A172 (cell line): ENCODE results near the gene LRMDA. TPM values are rescaled to one million over a fixed set of nuclear protein-coding genes. Genes with fewer than 3 reads are reported as not detected.
A peak's percentile ranks its signal among the peaks of the same experiment; 100 is the strongest.

Experiments used
- DNase-seq: peaks from one replicate; pipeline ENCODE4 v3.0.0-alpha.2; 2015; ENCODE audit warnings: low spot score
- total RNA-seq: library from RNA; depleted of rRNA; stranded (reverse); fragments of >200 nt; shearing (Covaris generic); gene quantifications from 2 replicates; pipeline ENCODE4 v1.2.3, GENCODE V29; 2014; rRNA removed

LRMDA gene
- total RNA-seq, result 0.07 TPM in 1 of 2 replicates, not detected in the other

DNA sequence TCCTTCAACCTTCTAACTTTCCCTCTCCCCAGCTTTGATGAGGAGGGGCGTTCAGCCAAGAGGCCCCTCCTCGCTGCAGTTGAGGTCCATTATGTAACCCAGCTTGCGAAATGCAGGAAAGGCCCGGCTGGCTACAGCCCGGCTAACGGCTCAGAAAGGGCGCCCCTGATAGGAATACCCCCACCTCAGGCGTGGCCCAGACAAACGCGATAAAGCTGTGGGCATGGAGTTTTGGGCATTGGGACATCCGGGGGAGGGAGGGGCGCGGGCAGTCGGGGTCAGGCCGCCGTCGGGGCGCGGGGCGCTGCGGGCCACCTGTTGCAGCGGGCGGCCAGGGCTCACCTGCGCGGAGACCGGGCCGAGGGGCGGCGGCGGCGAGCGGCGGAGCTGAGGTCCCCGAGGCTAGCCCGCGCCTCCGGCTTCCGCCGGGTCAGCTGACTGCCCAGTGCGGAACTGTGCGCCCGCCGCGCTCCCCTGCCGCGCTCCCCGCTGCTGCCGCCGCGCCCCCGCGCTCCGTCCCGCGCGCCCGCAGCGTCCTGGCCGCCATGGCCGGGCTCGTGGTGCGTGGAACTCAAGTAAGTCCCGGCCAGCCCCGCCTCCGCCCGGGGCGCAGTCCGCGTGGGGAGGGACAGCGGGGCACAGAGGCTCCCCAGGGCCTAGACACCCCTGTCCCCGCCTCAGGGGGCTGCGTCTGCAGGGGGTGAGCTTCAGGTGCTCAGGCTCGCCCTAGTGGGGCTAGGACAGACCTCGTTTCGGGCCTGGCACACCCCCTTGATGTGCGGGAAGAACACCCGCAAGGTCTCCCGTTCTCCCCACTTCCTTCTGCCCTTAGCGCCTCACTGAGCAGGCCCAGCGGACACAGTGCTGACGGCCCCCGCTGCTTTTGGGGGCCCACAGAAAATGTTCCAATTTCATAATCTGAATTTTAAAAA, at the start of gene LRMDA:
Gene LRMDA, plus strand, starts transcription at position 445 of the 932 bp plus-strand sequence.
- DNase-seq, result no peak

DNA sequence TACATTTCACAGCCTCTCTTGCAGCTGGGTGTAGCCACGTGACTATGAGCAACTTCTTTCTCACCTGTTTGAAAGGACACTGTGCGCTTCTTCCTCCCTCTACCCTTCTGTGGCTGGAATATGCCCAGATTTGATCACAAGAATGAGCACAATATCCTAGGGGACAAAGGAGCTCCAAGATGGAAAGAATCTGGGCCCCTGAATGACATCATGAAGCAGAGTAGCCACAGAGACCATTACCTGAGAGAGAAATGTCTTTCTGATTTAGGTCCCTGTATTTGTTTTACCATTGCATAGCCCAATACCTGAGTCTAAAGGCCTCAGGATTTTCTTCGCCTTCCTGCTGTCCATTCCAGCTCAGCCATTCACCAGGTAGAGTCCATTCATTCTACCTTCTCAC, 45.3 kb upstream of the LRMDA start:
- no peak for DNase-seq

DNA sequence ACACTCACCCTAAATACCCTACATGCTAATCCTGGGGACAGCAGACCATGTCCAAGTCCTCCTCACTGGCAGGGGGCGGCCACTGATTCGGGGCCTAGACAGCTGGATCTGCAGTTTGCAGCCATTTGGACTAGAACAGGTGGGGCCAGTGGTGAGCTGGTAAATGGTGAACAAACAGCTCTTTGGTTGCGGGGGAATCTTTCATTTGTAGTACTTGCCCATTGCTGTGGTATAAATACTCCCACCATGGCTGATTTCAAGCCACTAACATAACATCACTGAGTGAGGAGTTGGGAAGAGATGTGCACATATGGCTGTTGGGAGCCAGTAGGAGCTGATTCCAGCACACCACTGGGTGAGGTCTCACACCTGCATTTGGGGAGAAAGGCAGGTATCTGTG, 43.3 kb upstream of the LRMDA start:
- DNase-seq, result no peak

DNA sequence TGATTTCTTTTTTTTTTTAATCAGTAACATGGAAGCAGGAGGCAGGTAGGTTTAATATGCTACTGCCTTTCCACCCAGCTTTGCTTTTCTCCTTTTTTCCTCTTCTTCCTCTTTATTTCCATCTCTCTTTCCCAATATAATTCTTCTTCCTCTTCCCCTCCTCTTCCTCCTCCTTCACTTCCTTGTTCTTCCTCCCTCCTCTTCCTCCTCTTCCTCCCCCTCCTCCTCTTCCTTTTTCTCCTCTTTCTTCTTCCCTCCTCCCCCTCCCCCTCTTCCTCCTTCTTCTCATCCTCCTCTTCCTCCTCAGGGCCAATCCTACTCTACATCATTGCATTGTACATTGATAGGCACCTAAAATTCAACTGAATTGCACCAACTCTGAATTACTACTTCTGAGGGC, 41.2 kb upstream of the LRMDA start:
- no peak for DNase-seq

DNA sequence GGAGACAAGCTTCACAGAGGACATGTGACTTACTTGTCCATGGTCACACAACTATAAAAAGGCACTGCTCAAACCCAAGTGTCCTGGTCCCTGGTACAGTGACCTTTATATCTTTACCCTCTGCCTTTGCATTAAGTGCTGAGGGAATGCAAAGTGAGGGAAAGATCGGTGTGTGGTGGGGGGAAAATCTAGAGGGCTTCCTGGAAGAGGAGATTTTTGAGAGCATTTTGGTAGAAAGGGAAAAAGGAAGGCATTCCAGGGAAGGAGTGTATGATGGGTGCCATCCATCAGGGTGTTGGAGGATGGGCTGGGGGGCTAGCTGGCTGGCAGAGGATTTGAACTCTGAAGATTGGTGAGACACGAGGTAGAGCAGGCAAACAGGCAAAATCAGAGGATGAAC, 39.2 kb upstream of the LRMDA start:
- DNase-seq, result no peak

DNA sequence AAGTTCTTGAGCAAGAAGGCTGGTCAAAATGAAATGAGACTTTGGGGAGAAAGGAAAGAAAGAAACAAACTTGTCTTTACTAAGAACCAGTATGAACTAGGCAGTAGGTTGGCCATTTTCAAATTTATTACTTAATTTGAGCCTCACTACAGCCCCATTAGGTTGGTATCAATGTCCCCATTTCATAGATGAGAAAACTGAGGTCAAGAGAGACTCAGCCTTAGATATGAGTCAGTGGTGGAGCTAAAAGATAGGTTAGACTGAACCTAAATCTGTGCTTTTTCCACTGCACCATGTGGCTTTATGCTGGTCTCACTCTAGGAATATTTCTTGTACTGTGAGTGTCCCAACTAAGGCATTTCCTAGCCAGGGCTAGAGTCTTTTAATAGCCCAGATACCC, 38.7 kb upstream of the LRMDA start:
- no peak for DNase-seq

DNA sequence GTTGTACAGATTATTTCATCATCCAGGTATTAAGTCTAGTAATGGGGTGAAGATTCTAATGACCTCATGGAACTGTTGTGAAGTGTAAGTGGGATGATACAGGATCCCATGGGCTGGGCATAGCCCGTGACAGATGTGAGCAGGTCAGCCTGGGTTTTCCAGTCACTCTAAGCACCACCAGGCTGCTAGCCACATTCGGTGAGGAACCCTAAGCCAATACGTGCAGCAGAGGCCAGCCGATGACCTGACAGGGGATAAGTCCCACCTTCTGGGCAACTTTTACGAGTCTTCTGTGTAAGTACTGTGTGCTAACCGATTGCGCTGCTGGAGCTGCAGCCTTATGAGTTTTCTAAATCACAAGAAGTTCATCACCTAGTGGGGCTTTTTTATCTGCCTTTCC, 37.2 kb upstream of the LRMDA start:
- DNase-seq, result no peak

DNA sequence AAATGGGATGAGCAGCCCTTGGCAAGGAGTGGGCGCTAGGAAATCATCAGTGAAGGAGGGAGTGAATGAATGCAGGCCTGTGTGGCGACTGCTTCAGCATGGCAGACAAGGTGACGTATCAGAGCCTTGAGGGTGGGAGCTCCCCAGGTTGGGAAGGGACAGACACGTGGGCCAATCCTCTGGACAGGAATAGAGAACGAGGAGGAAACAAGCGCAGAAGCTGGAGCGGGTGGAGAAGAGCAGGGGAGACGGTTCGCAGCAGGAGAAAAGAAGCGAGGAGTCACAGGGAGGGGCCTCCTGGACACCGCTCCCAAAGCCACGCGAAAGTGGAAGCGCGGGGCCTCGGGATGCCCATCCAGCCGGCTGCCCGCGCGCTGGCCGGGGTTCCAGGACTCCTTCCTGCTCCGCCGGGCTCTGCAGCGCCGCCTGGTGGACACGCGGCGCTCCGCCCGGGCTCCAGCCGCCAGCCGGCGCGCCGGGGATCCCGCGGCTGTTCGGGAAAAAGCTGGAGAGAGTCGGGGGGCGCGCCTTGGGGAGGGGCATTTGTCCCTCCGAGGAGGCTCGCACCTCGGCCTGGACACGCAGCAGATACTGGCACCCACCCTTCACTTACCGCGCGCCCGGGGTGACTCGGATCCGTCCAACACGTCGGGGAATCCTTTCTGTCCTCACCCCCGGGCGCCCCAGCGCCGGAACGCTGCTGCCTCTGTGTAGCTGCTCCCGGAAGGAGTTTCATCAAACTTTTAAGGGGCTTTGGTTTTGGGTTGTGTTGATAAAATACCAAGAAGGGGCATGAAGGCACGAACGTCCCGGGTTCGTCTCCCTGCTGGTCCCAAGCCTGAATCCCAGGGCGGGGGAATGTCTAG, 36.1 kb upstream of the LRMDA start:
- no peak for DNase-seq

DNA sequence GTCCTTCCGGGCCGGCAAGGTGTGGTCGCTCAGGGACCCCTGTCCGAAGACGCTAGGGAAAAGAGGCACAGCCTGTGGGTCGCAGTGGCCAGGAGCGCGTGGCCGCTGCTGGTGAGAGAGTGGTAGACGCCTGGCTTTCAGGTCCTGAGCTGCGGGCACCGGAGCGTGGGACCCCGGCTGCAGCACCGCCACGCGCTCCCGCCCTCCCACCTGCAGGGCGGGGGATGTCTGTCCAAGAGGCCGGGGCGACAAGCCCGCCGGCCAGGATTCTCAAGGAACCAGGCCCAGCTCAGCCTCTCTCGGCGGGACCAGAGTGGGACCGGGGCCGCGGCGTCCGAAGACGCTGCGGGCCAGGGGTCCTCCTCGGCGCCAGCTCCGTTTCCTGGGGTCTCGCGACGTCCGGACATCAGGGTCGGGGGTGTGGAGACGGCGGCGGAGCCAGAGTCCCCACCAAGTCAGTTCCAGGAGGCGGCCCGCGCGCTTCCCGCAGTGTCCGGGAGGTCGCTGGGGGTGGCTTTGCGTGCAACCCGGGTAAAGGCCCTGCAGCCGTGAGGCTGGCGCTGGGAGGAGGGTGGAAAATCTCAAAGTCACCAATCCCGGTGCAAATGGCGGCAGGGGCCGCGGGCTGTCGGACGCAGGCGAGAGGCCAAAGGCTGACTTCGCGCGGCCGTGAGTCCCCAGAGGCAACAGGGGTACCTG, 35.3 kb upstream of the LRMDA start:
- no peak for DNase-seq

DNA sequence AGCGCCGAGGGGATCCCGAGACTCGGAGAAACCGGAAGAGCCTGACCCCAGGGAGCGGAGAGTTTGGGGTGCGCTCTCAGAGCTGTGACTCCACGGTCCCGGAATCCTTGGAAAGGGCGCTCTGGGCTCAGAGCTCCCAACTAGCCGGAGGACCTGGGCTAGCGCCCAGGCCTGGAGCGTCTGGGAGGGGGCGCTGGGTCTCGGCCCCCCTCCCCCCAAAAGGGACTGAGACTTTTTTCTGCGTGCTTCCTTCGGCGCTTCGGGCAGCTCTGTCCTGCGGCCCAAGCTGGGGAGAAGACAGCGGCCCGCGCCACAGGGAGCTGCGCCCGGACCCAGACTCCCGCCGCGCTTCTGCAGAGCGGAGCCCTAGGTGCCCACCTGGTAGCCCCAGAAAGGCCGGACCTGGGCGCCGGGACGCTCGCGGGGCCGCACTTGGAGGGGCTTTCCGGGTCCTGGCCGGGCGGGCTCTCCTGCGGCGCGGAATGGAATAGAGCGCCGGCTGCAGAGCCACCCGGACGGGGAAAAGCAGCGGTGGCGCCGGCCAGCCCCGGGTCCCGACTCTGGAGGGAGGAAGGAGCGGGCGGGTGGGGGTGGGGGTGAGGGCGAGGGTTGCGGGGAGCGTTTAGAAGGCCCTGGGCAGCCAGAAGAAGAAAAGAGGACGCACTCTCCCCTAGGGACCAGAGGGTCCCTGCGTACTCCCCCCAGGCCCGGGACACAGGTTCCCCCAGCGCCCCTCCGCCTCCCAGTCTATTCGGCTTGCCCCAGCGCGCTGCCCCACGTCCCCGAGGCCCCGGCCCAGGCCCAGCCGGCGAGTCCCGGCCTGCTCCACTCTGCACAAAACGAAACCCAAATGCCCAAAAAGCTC, 34.6 kb upstream of the LRMDA start:
- DNase-seq, result no peak

DNA sequence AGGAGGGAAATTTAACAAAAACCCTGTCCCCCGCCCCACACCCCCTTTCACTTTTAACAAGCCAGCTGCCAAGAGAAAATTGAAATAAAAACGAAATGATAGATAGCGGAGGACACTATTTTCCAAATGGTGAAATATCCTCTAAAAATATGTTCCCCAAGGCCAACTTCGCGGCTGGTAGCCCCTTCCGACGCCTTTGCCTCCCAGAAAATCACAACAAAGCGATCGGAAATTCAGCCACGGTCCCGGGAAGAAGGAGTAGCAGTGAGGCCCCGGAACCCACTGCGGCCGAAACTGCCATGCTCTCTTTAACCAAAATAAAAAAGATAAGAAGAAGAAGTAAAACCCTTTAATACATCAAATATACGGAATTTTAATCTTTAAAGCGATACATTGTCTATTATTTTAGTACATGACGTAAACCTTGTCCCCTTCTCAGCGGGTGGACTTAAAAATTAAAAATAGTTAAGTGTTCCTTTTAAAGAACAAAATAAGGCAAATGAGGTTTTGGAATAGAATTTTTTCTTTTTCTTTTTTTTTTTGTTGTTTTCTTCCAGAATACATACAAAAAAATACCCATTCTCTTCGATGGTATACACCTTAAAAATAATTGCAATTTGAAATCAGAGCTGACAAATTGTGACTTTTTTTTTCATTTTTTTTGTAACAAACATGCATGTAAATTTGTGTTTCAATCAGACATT, 33.8 kb upstream of the LRMDA start:
- DNase-seq, result no peak

DNA sequence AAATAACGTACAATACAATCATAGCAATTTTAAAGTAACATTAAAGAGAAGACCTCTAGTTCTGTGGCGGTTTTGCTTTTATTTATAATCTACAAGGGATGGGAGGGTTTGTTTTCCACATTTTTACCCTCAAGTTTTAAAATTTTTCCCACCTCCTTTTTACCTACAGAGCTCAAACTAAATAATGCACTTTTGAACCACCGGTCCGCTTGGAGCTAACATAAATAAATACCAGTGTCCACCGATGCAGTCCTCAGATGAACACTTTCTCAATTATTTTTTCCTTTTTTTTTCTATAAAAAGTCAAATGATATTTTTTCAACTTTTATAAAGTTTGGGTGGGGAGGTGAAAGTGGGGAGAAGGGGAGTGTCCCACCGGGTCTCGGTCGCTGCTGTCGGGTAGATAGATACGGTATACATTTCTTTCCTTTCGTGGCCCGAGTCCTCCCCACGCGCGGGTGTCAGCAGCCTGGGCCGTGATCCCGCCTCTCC, 33.2 kb upstream of the LRMDA start:
- DNase-seq, result no peak

DNA sequence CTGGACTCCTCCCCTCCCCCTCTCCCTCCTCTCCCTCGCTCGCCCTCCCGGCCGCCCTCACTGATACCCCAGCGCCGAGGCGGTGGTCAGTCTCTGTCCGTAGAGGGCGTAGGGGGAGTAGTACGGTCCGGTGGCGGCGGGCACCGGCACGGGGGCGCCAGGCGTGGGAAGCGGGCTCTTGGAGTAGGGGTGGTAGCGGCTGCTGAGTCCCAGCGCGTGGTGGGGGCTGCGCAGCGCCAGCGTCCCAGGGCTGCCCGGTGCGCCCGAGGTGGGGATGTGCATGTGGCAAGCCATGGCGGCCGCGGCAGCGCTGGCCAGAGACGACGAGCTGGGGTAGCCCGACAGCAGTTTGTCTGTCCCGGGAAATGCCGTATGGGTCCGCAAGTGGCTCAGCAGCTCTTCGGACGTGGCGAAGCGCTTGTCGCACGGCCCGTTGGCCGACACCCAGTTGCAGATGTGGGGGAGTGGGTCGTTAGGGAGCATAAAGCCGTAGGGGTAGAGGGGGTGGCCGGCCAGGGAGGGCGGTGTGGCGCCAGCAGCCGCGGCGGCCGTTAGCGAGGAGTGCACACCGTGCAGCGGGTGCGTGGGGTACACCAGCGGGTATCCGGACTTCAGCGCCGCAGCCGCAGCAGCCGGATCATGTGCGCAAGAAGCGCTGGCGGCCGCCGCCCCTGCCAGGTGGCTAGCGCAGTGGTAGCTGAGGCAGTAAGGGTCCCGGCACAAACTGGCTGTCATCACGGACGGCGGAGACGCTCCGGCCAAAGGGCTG, 32.5 kb upstream of the LRMDA start:
- no peak for DNase-seq

DNA sequence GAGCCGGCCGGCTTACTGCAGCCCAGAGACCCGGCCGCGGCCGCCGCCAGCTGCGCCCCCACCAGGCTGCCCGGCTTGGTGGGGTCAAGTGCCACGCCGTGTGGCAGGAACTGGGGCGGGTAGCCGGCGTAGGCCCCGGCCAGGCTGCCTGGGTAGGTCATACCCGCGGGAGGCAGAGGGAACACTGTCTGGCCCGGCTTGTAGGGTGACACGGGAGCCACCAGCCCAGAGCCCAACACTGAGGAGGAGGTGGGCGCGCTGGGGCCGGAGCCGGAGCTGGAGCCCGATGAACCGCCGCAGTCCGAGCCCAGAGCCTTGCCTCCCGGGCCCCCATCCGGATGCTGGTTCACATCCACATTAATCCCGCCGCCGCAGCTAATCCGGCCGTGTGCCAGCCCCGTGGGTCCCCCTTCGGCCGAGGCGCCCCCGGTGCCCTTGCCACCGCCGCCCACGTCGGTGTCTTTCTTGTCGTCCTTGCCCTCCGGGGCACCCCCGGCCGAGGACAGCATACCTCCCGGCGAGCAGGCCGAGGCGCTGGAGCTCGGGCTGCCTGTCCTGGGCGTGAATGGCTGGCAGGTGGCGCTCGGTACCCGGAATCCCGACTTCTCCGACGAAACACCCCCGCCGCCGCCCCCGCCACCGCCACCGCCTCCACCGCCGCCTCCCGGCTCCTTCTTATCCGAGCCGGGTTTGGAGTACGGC, 31.8 kb upstream of the LRMDA start:
- peak; percentile 62 for DNase-seq

DNA sequence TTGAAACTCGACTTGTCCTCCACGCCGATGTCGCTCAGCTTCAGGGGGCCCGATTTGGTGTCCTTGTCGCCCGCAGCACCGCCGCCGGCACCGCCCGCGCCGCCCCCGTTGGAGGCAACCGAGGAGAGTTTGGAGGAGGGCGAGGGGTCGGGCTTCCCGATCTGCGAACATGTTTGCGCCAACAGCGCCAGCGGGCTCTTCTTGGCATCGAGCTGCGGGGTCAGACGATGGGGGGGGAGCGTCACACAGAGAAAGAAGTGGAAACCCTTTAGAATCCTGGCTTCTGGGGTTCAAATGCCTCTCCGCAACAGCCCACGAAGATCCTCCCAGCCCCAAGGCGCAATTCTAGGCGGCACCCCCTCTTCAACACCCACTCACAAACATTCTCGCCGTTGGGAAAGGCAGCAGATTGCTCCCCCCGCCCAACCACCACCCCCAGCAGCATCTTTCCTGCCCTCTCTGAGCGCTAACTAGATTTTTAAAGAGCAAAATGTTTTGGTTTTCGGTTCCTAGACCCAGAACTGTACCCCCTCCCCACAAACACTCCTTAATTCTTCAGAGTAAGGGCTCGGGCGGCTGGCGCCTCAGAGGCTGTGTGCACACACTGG, 31.2 kb upstream of the LRMDA start:
- DNase-seq, result no peak

DNA sequence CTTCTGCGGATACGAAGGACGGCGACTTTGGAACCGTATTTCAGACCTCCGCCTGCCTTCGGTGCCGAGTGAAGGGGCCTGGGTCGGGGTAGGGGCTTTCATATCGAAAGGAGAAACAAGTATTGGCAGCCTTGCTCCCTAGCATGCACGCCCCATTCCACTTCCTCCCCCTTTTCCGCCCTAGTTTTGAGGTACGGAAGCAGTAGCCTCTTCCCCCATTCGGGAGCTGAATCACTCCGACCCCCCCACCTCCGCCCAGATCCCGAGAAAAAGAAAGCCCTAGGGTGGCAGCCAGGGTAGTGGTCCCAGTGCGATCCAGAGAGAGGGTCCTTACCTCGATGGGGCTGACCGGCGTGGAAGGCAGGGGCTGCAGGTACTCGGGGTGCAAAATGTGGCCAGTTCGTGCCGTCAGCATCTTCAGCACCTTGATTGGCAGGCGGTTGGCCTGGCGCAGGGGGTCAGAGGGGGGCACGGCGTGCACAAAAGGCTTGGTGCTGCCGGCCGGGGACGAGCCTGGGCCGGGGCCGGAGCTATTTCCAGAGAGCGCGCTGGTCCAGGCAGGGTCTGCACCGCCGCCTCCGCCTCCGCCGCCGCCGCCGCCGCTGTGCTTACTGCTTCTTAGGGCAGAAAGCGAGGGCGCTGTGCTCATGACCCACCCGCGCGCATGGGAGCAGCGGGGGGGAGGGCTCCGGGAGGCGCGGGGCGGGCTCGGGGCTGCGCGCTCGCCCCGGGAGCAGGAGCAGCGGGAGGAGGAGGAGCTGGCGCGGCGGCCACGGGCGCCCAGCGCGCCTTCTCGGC, 30.5 kb upstream of the LRMDA start:
- DNase-seq, result peak; percentile 35
